Measurements from ENCODE around the gene ARHGEF3. TPM values are rescaled to one million over a fixed set of nuclear protein-coding genes. Genes with fewer than 3 reads are reported as not detected.

The ARHGEF3 gene
- total RNA-seq, 1 donor from 2014 or later, result 10.8 TPM

GRCh38 chr3:56829533-56829932 lies 27.8 kb upstream of the ARHGEF3 start:
- Mint-ChIP-seq H3K9me3 (ENCODE audit: unreplicated experiment) (no peaks in the 10 kb centered on the region), H3K27ac (ENCODE audit: unreplicated experiment) (no peak overlapping the region), H3K4me3 (ENCODE audit: unreplicated experiment) (no peak overlapping the region), H3K4me1 (ENCODE audit: low read depth, unreplicated experiment) (peaks cover 6% of the 10 kb centered on the region), H3K27me3 (ENCODE audit: unreplicated experiment) (no peaks in the 10 kb centered on the region), H3K36me3 (ENCODE audit: unreplicated experiment) (no peaks in the 10 kb centered on the region)
- no peak for TF ChIP-seq CTCF (IDR thresholded peaks at IDR 0.05; ENCODE audit: partially characterized antibody, unreplicated experiment)
- DNase-seq, result no peak

GRCh38 chr3:56826831-56827722 lies 25.3 kb upstream of the ARHGEF3 start:
- DNase-seq, result no peak
- Mint-ChIP-seq H3K4me3 (ENCODE audit: unreplicated experiment) (no peak overlapping the region), H3K27me3 (ENCODE audit: unreplicated experiment) (no peaks in the 10 kb centered on the region), H3K27ac (ENCODE audit: unreplicated experiment) (no peak overlapping the region), H3K9me3 (ENCODE audit: unreplicated experiment) (no peaks in the 10 kb centered on the region), H3K4me1 (ENCODE audit: low read depth, unreplicated experiment) (peaks cover 2% of the 10 kb centered on the region), H3K36me3 (ENCODE audit: unreplicated experiment) (no peaks in the 10 kb centered on the region)
- no peak for TF ChIP-seq CTCF (IDR thresholded peaks at IDR 0.05; ENCODE audit: partially characterized antibody, unreplicated experiment)

- no peak for TF ChIP-seq CTCF (IDR thresholded peaks at IDR 0.05; ENCODE audit: partially characterized antibody, unreplicated experiment)
- Mint-ChIP-seq H3K4me3 (ENCODE audit: unreplicated experiment) (no peak overlapping the region), H3K9me3 (ENCODE audit: unreplicated experiment) (no peaks in the 10 kb centered on the region), H3K27me3 (ENCODE audit: unreplicated experiment) (no peaks in the 10 kb centered on the region), H3K27ac (ENCODE audit: unreplicated experiment) (no peak overlapping the region), H3K4me1 (ENCODE audit: low read depth, unreplicated experiment) (peaks cover 2% of the 10 kb centered on the region), H3K36me3 (ENCODE audit: unreplicated experiment) (no peaks in the 10 kb centered on the region)
- no peak for DNase-seq
Observed at GRCh38 chr3:56825567-56826438, 24.1 kb upstream of the ARHGEF3 start.

- H3K4me1 Mint-ChIP-seq (ENCODE audit: low read depth, unreplicated experiment), result peaks cover 2% of the 10 kb centered on the region
- H3K27me3 Mint-ChIP-seq (ENCODE audit: unreplicated experiment), result no peaks in the 10 kb centered on the region
- no peak overlapping the region for H3K4me3 Mint-ChIP-seq (ENCODE audit: unreplicated experiment)
- no peak overlapping the region for H3K27ac Mint-ChIP-seq (ENCODE audit: unreplicated experiment)
- no peaks in the 10 kb centered on the region for H3K36me3 Mint-ChIP-seq (ENCODE audit: unreplicated experiment)
- DNase-seq, result no peak
- no peaks in the 10 kb centered on the region for H3K9me3 Mint-ChIP-seq (ENCODE audit: unreplicated experiment)
- no peak for TF ChIP-seq CTCF (IDR thresholded peaks at IDR 0.05; ENCODE audit: partially characterized antibody, unreplicated experiment)
Observed at GRCh38 chr3:56823984-56824703, 22.4 kb upstream of the ARHGEF3 start.

Data from glutamatergic neuron (in vitro differentiated cells).